ENCODE data around the gene EPB41L4A.

EPB41L4A gene

GRCh38 chr5:112143690-112144089 is 275.4 kb downstream of the EPB41L4A start:
- DNase-seq, result no peak

GRCh38 chr5:112142769-112143270 is 276.3 kb downstream of the EPB41L4A start:
- peak; percentile 67 for DNase-seq

GRCh38 chr5:112141582-112141981 is 277.5 kb downstream of the EPB41L4A start:
- no peak for DNase-seq

GRCh38 chr5:112138526-112138925 is 280.6 kb downstream of the EPB41L4A start:
- no peak for DNase-seq

- no peak for DNase-seq
Measured at GRCh38 chr5:112136773-112137172, 282.3 kb downstream of the EPB41L4A start.

GRCh38 chr5:112127861-112128260 is 291.2 kb downstream of the EPB41L4A start:
- DNase-seq, result no peak

- DNase-seq, result no peak
Measured at GRCh38 chr5:112126982-112127381, 292.1 kb downstream of the EPB41L4A start.

GRCh38 chr5:112125903-112126302 is 293.2 kb downstream of the EPB41L4A start:
- no peak for DNase-seq

GRCh38 chr5:112124788-112125187 is 294.3 kb downstream of the EPB41L4A start:
- no peak for DNase-seq

GRCh38 chr5:112123086-112123485 is 296.0 kb downstream of the EPB41L4A start:
- no peak for DNase-seq

GRCh38 chr5:112122353-112122752 is 296.7 kb downstream of the EPB41L4A start:
- DNase-seq, result peak; percentile 6

GRCh38 chr5:112121258-112121657 is 297.8 kb downstream of the EPB41L4A start:
- DNase-seq, result no peak

GRCh38 chr5:112119969-112120368 is 299.1 kb downstream of the EPB41L4A start:
- no peak for DNase-seq

- DNase-seq, result no peak
Measured at GRCh38 chr5:112119508-112119907, 299.6 kb downstream of the EPB41L4A start.

- no peak for DNase-seq
Measured at GRCh38 chr5:112117551-112117950, 301.5 kb downstream of the EPB41L4A start.

- DNase-seq, result no peak
Measured at GRCh38 chr5:112116371-112116770, 302.7 kb downstream of the EPB41L4A start.

GRCh38 chr5:112113565-112113964 is 305.5 kb downstream of the EPB41L4A start:
- DNase-seq, result no peak

Data from DMS53 (cell line).